OCI-LY1 (cell line): Measurements from ENCODE around the gene HPS5.

Experiments used
- EZH2 ChIP-seq: fragments of 200-600 bp; sonication (generic), shearing (Covaris generic); IDR thresholded peaks from 2 replicates; pipeline ENCODE4 v1.8.0; 2017; ENCODE audit warnings: borderline replicate concordance, mixed run types, mild to moderate bottlenecking, antibody characterized with exemption, low read length, moderate library complexity, mixed read lengths
- TF ChIP-seq, protein P1 (sequence below): fragments of 200-600 bp; sonication (generic), shearing (Covaris generic); IDR thresholded peaks from 2 replicates; pipeline ENCODE4 v1.5.1; 2017; ENCODE audit warnings: mild to moderate bottlenecking, antibody characterized with exemption, low read length, moderate library complexity, mixed read lengths

- TF ChIP-seq, protein P1, sequence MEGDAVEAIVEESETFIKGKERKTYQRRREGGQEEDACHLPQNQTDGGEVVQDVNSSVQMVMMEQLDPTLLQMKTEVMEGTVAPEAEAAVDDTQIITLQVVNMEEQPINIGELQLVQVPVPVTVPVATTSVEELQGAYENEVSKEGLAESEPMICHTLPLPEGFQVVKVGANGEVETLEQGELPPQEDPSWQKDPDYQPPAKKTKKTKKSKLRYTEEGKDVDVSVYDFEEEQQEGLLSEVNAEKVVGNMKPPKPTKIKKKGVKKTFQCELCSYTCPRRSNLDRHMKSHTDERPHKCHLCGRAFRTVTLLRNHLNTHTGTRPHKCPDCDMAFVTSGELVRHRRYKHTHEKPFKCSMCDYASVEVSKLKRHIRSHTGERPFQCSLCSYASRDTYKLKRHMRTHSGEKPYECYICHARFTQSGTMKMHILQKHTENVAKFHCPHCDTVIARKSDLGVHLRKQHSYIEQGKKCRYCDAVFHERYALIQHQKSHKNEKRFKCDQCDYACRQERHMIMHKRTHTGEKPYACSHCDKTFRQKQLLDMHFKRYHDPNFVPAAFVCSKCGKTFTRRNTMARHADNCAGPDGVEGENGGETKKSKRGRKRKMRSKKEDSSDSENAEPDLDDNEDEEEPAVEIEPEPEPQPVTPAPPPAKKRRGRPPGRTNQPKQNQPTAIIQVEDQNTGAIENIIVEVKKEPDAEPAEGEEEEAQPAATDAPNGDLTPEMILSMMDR, result no peak
- TF ChIP-seq EZH2, result no peak
Measured at GRCh38 chr11:18271206-18271605, 50.7 kb downstream of the HPS5 start.
